DMS153 treated with DMSO at 0.1 percent for 48 hours (cell line): ENCODE results near the gene C2CD2L.
"Not testable (repeated sequence)": the region's sequence is repeated elsewhere in the genome, so short reads cannot be mapped to it uniquely, and the experiment has no call there.

Experiments used
- DNase-seq: peaks from one replicate; lab custom pipeline; 2025; ENCODE audit not compliant: unreplicated experiment; lab: John Stamatoyannopoulos, UW

C2CD2L gene

DNA sequence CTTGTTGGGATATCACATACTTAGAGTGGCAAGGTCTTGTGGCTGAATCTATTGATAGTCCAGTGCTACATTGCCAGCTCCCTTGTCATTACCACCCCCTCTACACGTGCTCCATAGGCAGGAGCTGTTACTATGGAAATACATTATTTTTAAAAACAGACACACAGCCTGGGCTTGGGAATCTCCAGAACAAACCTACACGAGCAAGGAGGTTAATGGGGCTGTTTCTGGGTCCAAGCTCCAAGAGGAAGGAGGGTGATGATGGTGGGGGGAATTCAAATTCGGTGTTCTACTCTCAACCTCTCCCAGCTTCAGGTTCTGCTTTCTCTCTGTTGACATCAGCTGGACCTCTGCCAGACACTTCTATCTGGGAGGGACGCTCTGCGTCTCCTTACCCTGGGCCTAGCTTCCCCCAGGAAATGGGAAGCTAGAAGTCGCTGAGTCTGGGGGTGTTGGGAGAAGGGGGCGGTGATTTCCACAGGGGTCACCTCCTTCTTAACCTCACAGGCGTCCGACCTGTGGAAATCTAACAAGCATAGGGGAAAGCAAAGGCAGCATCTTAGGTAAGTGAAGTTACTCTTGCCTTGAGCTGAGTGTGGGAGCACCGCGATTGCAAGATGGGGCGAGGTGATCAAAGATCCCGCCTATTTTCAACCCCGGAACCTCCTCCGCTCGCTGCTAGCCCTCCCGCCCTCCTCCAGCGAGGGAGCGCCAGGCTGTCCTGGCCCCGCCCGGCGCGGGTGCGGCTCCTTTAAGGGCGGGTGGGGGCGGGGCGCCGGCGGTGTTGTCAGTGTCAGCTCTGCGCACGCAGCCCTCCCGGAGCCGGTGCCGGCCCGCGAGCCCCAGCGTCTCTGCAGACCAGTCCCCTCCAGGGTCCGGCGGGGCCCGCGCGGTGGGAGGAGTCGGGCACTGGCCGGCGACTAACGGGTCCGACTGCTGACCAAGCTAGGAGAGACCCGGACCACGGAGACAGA lies at the start of gene C2CD2L:
C2CD2L (plus strand) TSS at position 781 of the 974 bp plus-strand sequence. CDS start 398 bp downstream, outside the sequence.
- DNase-seq: peak; percentile 67

DNA sequence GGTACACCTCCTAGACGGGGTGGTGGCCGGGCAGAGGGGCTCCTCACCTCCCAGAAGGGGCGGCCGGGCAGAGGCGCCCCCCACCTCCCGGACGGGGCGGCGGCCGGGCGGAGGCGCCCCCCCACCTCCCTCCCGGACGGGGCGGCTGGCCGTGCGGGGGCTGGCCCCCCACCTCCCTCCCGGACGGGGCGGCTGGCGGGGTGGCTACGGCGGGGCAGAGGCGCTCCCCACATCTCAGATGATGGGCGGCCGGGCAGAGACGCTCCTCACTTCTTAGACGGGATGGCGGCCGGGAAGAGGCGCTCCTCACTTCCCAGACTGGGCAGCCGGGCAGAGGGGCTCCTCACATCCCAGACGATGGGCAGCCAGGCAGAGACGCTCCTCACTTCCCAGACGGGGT lies 48.0 kb upstream of the C2CD2L start:
- not testable (repeated sequence) for DNase-seq

DNA sequence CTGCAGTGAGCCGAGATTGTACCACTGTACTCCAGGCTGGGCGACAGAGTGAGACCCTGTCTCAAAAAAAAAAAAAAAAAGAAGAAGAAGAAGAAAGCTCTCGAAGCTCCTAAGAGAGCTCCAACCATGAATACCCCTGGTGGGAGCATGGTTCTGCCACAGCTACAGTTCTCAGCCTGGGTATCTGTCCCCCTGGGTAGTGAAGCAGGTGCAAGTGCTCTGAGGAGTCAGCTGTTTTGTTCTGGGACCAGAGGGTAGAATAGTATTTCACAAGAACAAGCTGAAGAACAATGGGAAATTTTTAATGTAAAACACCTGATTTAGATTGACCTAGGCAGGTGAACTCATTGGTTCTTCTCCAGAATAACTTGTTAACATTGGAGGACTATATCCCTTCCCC lies 45.9 kb upstream of the C2CD2L start:
- DNase-seq: no peak

DNA sequence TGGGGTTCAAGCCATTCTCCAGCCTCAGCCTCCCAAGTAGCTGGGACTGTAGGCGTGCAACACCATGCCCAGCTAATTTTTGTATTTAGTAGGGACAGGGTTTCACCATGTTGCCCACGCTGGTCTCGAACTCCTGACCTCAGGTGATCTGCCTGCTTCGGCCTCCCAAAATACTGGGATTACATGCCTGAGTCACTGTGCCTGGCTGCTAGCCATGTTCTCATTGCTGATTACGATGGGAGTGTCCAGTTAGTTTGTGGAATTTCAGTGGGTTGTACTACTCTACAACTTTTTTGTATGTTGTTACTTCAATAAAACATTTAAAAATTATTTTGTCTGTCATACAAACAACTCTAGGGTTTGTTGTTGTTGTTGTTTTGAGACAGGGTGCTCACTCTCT lies 44.4 kb upstream of the C2CD2L start:
- no peak for DNase-seq

DNA sequence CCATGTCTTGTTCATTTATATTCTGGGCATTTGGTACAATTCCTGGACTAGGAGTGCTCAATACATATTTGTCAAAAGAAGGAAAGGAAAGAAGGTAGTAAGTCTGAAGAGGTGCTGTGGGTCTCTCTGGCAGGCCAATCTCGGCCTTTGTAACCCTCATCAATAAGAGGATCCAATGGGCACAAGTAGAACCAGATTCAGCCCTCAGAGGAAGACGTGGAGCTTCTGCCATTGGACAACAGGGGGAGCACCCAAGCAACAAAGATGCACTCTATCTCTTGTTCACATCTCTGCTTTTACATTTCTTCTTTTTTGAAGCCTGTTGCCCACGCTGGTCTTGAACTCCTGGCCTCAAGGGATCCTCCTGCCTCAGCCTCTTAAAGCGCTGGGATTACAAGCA lies 41.8 kb upstream of the C2CD2L start:
- DNase-seq: no peak

DNA sequence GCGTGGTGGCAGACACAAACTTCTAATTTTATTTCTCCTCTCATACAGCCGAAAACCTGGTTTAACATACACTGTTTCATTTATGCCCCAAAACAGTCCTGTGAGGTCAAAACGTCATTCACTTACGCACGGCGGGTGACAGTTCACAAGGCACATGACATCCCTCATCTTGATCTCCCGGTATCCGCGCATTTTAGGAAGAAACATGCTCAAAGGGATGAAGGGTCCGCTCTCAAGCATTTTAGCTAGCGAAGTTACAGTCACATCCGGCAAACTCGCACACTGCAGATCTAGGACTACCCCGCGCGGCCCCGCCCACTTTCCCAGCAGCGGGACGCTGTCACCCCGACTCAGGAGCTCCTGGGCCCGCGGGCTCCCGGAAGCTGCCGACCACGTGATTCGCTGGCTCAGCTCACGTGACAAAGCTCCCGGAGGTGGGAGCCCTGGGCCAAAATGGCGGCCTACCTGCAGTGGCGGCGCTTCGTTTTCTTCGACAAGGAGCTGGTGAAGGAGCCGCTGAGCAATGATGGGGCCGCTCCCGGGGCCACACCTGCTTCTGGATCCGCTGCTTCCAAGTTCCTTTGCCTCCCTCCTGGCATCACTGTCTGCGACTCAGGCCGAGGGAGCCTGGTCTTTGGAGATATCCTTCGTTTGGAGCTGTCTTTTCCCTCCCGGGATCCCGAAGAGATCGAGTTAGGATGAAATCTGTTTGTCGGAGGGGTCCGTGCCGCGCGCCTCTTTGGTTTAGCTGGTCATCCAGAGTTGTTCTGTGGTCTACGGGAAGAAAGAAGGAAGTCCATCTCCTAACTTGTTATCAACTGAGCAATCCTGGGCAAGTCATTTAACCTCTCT lies 39.5 kb upstream of the C2CD2L start, which contains the start of gene VPS11:
VPS11 (plus strand) TSS at position 448 of the 852 bp plus-strand sequence; CDS start at position 454, 6 bp downstream.
- peak; percentile 92 for DNase-seq

DNA sequence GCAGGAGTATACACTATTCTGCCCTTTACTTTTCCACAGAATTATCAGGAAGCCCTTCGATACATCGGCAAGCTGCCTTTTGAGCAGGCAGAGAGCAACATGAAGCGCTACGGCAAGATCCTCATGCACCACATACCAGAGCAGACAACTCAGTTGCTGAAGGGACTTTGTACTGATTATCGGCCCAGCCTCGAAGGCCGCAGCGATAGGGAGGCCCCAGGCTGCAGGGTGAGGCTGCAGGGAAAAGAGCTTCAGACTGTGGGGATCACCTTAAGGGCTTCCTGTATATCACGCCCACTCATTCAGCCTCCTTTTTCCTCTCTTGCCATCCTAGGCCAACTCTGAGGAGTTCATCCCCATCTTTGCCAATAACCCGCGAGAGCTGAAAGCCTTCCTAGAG lies 29.3 kb upstream of the C2CD2L start:
- no peak for DNase-seq

DNA sequence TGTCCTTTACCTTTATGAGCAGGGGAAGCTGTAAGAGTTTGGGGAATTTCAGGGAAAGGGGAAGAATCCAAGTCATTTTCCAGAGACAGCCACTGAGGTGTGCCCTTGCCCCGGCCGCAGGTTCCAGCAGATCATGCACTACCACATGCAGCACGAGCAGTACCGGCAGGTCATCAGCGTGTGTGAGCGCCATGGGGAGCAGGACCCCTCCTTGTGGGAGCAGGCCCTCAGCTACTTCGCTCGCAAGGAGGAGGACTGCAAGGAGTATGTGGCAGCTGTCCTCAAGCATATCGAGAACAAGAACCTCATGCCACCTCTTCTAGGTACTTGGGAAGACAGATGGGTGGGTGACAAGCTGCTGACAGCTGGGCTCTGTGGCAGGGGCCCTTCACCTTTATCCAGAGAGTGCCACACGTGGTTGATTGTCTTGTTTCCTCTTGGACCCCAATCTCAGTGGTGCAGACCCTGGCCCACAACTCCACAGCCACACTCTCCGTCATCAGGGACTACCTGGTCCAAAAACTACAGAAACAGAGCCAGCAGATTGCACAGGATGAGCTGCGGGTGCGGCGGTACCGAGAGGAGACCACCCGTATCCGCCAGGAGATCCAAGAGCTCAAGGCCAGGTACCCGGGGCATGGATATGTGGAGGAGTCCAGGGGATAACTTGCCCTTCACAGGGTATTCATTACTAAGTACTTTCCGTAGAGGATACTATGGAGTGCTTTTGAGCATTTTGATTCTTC lies 28.3 kb upstream of the C2CD2L start:
- no peak for DNase-seq

DNA sequence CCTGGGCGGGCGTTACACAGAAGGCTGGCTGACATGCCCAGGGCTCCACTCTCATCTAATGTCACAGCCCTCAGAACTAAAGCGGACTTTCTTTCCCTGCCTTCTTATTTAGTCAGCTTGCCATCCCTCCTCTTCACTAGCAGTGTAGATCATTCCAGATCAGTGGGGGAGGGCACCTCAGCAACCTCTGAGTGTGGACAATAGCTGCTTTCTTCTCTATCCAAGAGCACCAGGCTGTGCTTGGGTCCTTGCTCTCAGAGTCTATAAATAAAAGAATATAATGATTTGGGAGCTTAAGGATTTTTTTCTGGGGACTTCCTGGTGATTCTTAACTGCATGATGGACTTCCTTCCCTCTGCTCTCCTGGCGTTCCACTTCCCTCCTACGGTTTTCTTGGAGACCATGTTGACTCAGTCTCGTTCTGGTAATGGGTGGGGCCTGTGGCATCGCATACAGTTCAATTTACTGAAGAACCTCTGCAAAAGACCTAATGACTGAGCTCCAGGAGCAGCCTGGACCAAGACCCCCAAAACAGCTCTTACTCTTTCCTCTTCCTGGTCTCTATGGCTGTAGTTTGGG lies 25.4 kb upstream of the C2CD2L start:
- DNase-seq: no peak

DNA sequence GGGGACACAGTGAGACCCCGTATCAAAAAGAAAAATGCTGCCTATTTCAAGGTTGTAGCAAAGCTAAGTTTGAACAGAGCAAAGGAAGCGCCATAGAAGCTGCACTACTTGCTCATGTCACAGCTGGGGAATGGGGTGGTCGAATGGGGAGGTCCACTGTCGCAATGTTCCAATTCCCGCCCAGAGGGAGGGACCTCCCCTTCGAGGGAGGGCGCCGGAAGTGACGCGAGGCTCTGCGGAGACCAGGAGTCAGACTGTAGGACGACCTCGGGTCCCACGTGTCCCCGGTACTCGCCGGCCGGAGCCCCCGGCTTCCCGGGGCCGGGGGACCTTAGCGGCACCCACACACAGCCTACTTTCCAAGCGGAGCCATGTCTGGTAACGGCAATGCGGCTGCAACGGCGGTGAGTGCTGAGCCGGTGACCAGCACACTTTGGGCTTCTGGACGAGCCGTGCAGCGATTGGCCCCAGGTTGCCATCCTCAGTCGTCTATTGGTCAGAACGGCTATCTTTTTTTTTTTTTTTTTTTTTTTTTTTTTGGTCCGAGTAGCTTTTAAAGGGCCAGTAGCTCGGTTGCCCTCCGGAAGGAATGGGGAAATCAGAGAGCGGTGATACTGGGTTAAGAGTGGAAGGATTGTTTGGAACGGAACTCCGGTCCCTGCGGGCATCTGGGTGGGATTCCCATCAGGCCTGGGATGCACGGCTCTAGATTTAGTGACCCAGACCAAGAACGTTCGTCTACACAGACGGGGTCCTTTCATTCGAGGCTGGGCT lies 22.3 kb upstream of the C2CD2L start, which contains the start of gene HMBS:
HMBS (plus strand) TSS at position 219 of the 774 bp plus-strand sequence; CDS start at position 372, 153 bp downstream.
- peak; percentile 88 for DNase-seq

DNA sequence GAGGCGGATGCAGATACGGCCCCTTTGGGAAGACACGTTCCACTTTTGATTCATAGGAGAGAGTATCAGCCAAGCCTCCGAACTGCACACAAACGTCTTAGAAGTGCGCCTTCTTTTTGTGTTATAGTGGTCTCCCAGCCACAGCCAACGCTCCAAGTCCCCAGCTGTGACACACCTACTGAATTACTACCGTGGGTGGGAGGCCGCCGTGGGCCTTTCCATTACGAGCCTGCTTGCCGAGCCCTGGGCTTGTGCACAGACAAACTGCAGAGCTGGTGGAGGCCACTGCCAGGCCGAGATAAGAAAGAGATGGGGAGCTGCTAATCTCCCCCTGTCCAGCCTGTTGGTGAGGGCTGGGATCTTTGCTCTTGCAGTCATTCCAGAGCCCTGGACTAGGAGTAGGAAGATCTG lies 21.7 kb upstream of the C2CD2L start:
- no peak for DNase-seq

DNA sequence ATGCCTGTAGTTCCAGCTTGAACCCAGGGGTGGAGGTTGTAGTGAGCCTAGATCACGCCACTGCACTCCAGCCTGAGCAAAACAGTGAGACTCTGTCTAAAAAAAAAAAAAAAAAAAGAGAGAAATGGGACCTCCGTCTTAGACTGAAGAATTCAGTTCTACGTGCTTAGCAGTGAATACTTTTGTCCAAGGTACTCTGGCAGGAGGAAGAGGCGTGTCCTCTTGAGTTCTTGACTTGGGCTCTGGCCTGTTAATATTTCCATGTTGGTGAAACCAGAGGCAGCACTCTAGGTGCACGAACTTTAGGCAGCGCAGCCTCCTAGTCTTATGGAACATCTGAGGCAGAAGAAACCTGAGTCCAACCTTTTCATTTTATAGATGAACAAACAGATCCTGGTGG lies 20.0 kb upstream of the C2CD2L start:
- DNase-seq: no peak

DNA sequence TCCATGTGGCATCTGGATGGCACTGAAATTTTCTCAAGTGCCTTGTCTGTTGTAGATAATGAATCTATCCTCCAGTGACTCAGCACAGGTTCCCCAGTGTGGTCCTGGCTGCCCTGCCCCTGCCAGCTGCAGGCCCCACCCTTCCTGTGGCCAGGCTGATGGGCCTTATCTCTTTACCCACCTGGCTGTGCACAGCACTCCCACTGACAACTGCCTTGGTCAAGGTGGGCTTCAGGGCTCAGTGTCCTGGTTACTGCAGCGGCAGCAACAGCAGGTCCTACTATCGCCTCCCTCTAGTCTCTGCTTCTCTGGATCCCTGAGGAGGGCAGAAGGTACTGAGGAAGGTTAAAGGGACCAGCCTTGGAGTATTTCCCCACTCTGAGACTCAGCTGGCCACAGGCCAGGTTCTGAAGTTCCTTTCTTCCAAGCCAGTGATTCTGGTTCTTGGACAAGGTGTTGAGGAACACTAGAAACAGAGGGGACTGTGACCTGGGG lies 19.4 kb upstream of the C2CD2L start:
- no peak for DNase-seq

DNA sequence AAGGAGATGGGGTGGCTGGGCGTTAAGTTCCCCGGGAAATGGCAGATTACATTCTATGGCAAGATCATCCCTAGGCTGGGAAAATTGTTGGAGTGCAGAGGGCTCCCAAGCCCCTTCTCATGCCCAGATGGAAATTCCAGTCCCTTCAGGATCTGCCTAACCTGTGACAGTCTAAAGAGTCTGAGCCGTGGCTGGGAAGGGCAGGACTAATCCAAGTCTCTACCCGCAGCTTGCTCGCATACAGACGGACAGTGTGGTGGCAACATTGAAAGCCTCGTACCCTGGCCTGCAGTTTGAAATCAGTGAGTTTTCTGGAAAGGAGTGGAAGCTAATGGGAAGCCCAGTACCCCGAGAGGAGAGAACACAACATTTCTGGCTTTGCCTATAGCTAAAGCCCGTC lies 18.7 kb upstream of the C2CD2L start:
- DNase-seq: no peak

DNA sequence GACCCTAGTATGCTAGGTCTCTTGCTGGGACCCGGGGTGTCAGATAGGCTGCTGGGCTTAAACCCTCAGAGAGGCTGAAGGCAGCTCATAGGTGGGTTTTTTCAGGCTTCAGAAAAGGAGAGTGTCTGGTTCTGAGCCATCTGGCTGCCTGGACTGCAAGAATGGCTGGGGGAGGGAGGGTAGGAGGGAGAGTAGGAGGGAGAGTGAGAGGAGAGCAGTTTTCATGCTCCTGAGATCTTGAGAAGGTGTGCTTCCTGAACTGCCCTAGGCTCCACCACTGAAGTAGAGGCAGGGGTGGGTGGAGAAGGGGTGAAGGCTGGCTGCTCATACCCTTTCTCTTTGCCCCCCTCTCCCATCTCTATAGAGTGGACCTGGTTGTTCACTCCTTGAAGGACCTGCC lies 17.8 kb upstream of the C2CD2L start:
- no peak for DNase-seq

DNA sequence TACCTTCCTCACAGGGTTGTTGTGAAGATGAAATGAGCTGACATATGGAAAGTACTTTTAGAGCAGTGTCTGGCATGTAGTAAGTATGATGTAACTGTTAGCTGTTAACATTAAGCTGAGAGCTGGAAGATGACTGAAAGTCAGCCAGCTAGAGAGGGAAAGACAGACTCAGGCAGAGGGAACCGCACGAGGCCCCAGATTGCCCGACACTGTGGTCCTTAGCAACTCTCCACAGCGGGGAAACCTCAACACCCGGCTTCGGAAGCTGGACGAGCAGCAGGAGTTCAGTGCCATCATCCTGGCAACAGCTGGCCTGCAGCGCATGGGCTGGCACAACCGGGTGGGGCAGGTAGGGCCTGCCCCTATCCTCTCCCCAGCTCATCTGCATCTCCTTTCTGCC lies 16.0 kb upstream of the C2CD2L start:
- no peak for DNase-seq

DNA sequence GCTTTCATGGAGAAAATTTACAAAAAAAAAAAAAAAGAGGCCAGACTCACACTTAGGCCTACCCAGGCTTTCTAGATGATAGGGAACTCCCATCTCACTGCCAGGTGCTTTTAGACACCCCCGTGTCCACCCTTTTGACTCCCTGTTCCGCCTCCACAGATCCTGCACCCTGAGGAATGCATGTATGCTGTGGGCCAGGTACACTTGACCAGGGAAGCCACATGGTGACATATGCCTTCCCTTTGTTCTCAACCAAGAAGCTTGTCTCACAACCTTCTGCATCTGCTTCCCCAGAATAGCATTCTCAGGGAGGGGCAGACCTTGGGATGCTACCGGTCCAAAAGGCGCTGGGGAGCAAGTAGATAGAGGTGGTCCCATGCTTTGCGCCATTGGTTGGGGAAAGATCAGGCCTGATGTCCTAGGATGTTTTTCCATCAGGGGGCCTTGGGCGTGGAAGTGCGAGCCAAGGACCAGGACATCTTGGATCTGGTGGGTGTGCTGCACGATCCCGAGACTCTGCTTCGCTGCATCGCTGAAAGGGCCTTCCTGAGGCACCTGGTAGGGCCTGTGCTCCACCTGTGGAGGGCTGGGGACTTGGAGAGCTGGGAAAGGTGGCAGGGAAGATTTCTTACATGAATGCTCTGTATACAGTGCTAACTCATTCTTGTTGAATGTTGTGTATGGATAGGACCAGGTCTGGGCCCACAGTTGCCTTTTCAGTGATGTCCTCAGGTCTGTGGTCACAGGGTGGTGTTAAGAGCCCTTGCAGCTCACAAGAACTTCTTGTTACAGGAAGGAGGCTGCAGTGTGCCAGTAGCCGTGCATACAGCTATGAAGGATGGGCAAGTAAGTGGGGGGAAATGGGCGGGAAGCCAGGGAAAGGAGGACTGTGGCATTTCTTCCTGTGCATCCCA lies 14.9 kb upstream of the C2CD2L start:
- no peak for DNase-seq
